H1 (cell line): ENCODE measurements around the gene DUSP18.

Experiments
- CEBPB ChIP-seq: IDR thresholded peaks from 2 replicates; pipeline ENCODE4 v1.6.1; 2012; ENCODE audit warnings: low read depth, low read length
- CTCF ChIP-seq, 3 experiments: IDR thresholded peaks; 1 replicate in 2 of 3; 2 replicates in 1 of 3; pipeline versions ENCODE4 v1.5.1 to v1.6.1; 2011; ENCODE audit warnings: low read length in 3 of 3, mild to moderate bottlenecking in 3 of 3, inconsistent platforms in 2 of 3, low read depth in 1 of 3, moderate library complexity in 1 of 3; ENCODE audit not compliant: insufficient read depth in 1 of 3; ENCODE audit errors: control extremely low read depth in 1 of 3
- E2F6 ChIP-seq: IDR thresholded peaks from 2 replicates; pipeline ENCODE4 v1.6.1; 2012; ENCODE audit warnings: inconsistent platforms
- EP300 ChIP-seq, 2 experiments: IDR thresholded peaks; 1 replicate in 1 of 2; 2 replicates in 1 of 2; pipeline ENCODE4 v1.6.1; 2011 to 2012; ENCODE audit warnings: low read depth in 2 of 2, low read length in 2 of 2, mild to moderate bottlenecking in 2 of 2, borderline replicate concordance in 1 of 2, inconsistent platforms in 1 of 2, moderate library complexity in 1 of 2
- GTF2F1 ChIP-seq: IDR thresholded peaks from 2 replicates; pipeline ENCODE4 v1.6.1; 2012; ENCODE audit warnings: low read depth, low read length, improper control_type of control experiment, borderline replicate concordance
- KDM1A ChIP-seq: fragments of 200-600, 300-600 bp; sonication (generic); IDR thresholded peaks from 2 replicates; pipeline ENCODE4 v1.7.1; 2016; ENCODE audit warnings: mild to moderate bottlenecking, low read length, borderline replicate concordance
- MAFK ChIP-seq: IDR thresholded peaks from 2 replicates; pipeline ENCODE4 v1.6.1; 2012; ENCODE audit warnings: low read depth, mild to moderate bottlenecking, improper control_type of control experiment, low read length
- POLR2A ChIP-seq, 2 experiments: IDR thresholded peaks; 1 replicate in 1 of 2; 2 replicates in 1 of 2; pipeline ENCODE4 v1.6.1; 2011; ENCODE audit warnings: low read depth in 2 of 2, low read length in 2 of 2, mild to moderate bottlenecking in 2 of 2; ENCODE audit errors: control extremely low read depth in 1 of 2
- POLR2AphosphoS5 ChIP-seq: IDR thresholded peaks from 2 replicates; pipeline ENCODE4 v1.6.1; 2011; ENCODE audit warnings: low read depth, low read length
- RAD21 ChIP-seq, 2 experiments: IDR thresholded peaks in 1 of 2; conservative IDR thresholded peaks in 1 of 2; 2 replicates each; pipeline ENCODE4 v1.6.1; 2011; ENCODE audit warnings: low read depth in 2 of 2, low read length in 2 of 2, improper control_type of control experiment in 1 of 2, inconsistent platforms in 1 of 2, mild to moderate bottlenecking in 1 of 2, moderate library complexity in 1 of 2
- SIN3A ChIP-seq, 2 experiments: IDR thresholded peaks in 1 of 2; conservative IDR thresholded peaks in 1 of 2; 2 replicates each; pipeline ENCODE4 v1.6.1; 2011 to 2012; ENCODE audit warnings: low read length in 2 of 2, improper control_type of control experiment in 1 of 2, low read depth in 1 of 2, mild to moderate bottlenecking in 1 of 2
- SUZ12 ChIP-seq: fragments of 200-600 bp; sonication (generic); IDR thresholded peaks from 2 replicates; pipeline ENCODE4 v1.6.1; 2012; ENCODE audit warnings: mild to moderate bottlenecking, inconsistent platforms, low read length, moderate library complexity, mixed read lengths
- ZNF274 ChIP-seq: IDR thresholded peaks from 2 replicates; pipeline ENCODE4 v1.7.0; 2012; ENCODE audit warnings: low read length, borderline replicate concordance; ENCODE audit errors: extremely low read depth
- TF ChIP-seq, protein P1 (sequence below): IDR thresholded peaks from 2 replicates; pipeline ENCODE4 v1.6.1; 2012; ENCODE audit warnings: inconsistent platforms

DNA sequence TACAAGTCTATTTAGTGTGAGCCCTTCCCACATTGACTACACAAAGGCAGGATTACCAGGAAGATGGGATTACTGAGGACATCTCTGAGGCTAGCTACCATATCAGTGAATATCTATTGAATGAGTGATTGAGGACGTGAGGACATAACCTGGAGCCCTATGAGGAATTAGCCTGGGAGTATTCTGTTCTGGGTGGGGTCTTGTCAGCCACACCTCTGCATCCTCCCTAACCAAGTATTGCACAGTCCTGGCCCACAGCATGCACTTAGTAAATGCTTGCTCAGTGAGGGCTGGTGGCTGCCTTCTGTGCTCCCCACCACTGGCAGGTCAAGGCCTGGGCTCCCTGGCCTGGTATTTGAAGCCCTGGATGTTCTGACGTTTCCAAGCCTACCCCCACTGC, 14.8 kb downstream of the DUSP18 start:
- no peak for TF ChIP-seq CTCF (IDR thresholded peaks at IDR 0.05; ENCODE audit: control extremely low read depth in 1 of 3, insufficient read depth in 1 of 3, low read depth in 1 of 3, low read length in 3 of 3)
- no peak for TF ChIP-seq POLR2A (IDR thresholded peaks at IDR 0.05; ENCODE audit: control extremely low read depth in 1 of 2, low read depth in 2 of 2, low read length in 2 of 2)
- TF ChIP-seq MAFK, result no peak
- no peak for TF ChIP-seq RAD21 (IDR thresholded peaks at IDR 0.05 in 1 of 2, conservative IDR thresholded peaks at IDR 0.05 in 1 of 2; ENCODE audit: low read depth in 2 of 2, low read length in 2 of 2)
- TF ChIP-seq EP300 (IDR thresholded peaks at IDR 0.05; ENCODE audit: borderline replicate concordance in 1 of 2, low read depth in 2 of 2, low read length in 2 of 2), result no peak
- no peak for TF ChIP-seq E2F6
- TF ChIP-seq, protein P1, sequence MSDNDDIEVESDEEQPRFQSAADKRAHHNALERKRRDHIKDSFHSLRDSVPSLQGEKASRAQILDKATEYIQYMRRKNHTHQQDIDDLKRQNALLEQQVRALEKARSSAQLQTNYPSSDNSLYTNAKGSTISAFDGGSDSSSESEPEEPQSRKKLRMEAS, result no peak
- TF ChIP-seq SUZ12, result no peak
- no peak for TF ChIP-seq KDM1A
- no peak for TF ChIP-seq ZNF274
- TF ChIP-seq SIN3A (conservative IDR thresholded peaks at IDR 0.05 in 1 of 2, IDR thresholded peaks at IDR 0.05 in 1 of 2; ENCODE audit: low read depth in 1 of 2, low read length in 2 of 2), result no peak
- TF ChIP-seq CEBPB, result no peak
- no peak for TF ChIP-seq POLR2AphosphoS5
- TF ChIP-seq GTF2F1, result no peak
